ENCODE results near the gene STAP2.
"Not testable (repeated sequence)": the region's sequence is repeated elsewhere in the genome, so short reads cannot be mapped to it uniquely, and the experiment has no call there.

Gene STAP2

DNA sequence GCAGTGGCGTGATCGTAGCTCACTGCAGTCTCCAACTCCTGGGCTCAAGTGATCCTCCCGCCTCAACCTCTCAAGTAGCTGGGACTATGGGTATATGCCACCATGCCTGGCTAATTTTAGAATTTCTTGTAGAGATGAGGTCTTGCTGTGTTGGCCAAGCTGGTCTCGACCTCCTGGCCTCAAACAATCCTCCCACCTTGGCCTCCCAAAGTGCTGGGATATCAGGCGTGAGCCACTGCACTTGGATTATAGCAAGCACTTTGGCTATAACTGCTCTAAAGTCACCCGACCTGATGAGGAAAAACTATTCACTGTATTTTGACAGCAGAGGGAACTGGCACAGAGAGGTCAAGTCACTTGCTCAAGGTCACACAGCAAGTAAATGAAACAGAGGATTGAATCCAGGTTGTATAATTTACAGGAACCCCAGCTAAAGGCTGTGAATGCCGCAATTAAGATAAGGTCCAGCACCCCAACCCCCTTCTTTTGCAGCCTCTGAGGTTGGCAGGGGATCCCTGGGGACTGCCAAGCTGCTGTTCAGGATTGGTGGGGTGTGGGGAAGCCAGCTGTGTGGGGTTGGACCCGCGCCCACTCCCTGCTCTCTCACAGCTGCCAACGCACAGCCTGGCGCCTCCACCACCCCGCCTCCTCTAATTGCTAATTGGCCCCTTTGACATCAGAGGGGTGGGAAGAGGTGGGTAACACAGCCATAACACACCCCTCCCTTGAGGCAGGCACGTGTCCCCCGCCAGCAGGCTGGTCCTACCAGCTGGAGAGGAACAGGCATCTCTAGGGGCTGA is 42.5 kb downstream of the STAP2 start:
- DNase-seq: no peak

DNA sequence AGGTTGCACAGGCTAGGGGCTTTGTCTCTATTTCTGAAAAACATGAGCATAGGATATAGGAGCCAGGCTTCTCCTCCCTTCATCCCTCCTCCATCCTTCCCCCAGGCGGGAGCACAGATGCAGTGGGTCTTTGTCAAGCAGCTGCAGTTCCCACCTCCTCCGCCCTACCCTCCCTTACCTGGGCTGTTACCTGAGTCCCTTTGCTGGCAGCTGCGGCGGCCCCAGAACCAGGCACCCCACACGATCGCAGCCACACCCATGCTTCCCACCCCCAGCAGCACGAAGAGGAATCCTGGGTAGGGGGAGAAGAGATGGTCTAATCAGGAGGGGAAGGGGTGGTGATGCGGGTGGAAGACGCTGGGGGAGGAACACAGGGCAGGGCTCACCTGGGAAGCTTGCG is 44.2 kb downstream of the STAP2 start:
- DNase-seq: no peak

DNA sequence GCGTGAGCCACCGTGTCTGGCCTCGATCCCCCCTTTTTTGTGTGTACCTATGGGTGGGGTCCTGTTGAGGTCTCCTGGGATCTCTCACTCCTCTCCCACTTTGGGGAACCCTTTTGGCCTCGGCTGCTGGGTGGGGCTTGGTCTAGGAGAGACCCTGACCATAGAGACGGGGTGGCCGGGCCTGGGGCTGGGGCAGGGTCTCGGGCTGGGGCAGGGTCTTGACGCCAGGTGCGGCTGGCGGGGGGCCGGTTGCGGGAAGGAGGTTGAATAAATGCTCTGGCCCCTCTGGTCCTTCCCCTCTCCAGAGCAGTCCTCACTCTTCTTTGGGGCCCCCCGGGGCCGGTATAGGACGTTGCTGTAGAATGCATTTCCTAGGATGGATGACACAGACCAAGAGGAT is 46.1 kb downstream of the STAP2 start:
- DNase-seq: no peak

DNA sequence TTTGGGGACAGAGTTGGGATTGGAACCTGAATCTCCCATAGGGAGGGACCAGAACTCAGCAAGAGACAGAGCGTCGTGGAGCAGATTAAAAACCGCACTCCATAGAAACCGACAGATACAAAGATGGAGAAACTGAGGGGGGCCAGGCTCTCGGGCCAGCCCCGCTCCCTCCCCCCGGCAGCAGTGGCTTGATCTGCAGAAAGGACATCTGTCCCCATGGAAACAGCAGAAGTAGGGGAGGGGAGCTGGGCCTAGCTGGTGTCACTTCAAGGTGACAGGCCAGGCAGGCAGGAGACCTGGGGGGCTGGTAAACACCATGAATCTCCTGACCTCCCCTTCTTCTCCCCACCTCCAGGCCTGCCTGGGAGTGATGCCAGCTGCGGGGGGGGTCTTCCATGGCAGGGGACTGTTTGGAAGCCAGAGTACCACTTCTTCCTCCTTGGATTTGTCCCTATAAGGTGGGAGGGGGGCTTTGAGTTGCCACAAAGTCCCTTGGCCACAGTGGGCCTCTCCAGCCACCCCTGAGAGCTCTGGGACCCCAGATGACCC is 47.4 kb downstream of the STAP2 start:
- DNase-seq: no peak

DNA sequence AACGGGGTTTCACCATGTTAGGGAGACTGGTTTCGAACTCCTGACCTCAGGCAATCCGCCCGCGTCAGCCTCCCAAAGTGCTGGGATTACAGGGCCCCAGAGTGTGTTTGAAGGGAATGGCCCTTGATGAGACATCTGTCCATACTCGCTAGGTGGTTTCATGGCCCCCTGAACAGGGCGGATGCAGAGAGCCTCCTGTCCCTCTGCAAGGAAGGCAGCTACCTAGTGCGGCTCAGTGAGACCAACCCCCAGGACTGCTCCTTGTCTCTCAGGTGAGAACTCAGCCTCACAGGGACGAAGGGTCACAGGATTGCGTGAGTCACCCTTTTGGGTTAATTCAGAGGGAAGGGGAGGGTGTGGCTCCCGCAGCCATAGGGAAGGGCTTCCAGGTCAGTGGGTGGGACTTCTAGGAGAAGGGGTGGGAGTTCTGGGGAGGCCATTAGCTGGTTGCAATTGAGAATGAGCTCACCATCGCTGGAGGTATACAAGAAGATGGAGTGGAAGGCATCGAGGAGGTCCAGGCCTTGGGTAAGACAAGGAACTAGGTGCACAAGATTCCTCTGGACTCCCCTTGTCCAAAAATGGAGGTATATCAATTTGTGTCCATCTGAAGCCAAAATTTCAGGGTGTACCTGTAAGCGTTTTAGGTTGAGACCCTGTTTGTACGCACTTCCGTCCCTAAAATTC is 50.4 kb downstream of the STAP2 start:
- no peak for DNase-seq

DNA sequence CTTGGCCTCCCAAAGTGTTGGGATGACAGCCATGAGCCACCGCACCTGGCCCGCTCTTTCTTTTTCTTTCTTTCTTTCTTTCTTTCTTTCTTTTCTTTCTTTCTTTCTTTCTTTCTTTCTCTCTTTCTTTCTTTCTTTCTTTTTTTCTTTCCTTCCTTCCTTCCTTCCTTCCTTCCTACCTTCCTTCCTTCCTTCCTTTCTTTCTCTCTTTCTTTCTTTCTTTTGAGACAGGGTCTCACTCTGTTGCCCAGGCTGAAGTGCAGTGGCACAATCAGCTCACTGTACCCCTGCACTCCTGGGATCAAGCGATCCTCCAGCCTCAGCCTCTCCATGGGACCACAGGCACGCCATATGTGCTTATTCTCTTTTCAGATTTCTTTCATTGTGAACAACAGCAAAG is 52.5 kb downstream of the STAP2 start:
- DNase-seq: not testable (repeated sequence)

DNA sequence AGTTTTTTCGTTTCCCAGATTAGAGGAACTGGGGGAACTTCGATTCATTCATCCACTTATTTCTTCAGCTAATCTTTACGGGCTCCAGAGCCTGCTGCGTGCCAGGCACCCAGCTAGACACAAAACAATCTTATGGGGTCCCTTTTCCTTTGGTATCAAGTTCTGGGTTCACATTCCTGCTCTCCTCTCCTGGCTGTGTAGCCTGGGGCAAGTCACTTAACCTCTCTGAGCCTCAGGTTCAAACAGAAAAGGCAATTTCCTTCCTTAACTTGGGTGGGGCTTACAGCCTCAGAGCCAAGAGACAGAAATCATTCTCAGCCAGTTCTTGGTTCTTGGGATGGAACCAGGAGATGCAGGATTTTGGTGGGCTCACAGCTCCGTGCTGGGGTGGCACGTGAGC is 53.7 kb downstream of the STAP2 start:
- no peak for DNase-seq

DNA sequence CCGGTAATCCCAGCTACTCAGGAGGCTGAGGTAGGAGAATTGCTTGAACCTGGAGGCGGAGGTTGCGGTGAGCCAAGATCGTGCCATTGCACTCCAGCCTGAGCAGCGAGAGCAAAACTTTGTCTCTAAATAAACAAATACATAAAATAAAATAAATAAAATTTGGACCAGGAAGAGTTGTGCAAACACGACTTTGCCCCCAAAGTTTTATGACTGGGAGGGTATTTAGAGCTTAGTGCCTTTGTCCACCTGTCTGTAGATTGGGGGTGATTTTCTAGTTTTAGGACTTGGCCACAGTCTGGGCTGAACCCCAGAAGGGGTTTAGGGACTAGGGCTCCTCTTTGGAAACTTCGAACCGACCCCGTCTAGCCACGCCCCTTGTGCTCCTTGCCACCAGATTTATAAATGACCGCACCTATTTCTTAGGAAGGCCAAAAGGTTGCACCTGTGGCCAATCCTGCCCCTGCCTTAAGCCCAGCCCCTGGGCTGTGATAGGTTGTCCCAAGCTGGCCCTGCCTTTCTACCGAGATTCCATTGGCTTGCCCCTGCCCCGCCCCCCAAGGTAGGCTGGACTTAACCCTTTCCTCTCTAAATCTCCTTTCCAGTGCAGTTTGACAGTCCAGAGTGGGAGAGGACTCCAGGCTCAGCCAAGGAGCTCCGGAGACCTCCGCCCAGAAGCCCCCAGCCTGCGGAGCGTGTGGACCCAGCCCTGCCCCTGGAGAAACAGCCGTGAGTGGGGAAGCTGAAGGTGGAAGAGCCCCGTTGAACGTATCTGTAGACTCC is 54.3 kb downstream of the STAP2 start:
- DNase-seq: no peak

DNA sequence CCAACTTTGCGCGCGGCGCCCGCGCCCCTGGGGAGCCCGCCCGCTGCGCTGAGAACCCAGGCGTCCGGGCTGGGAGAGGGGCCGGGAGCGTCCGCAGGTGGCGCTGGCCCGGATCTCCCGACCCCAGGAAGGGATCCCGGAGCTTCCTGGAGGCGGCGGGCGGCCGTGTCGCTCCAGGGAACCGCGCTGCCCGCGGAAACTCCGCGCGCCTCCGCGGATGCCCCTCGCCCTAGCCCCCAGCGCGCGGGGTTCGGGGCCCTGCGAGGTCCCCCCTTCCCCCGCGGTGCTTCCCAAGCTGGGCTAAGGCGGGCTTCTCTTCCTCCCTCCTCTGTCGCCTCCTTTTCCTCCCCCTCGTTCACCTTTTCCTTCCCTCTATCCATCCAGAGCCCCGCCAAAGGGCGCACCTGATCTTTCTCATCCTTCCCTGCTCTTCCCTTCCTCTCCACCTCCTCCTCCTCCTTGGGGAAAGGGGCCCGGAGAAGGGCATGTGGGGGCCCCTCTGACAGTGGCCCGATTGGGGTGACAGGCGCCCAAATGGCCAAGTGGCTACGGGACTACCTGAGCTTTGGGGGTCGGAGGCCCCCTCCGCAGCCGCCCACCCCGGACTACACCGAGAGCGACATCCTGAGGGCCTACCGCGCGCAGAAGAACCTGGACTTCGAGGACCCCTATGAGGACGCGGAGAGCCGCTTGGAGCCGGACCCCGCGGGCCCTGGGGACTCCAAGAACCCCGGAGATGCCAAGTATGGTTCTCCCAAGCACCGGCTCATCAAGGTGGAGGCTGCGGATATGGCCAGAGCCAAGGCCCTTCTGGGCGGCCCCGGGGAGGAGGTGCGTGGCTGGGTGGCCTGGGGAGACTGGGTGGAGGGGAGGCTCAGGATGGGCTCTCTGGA is 58.9 kb downstream of the STAP2 start:
- DNase-seq: no peak

DNA sequence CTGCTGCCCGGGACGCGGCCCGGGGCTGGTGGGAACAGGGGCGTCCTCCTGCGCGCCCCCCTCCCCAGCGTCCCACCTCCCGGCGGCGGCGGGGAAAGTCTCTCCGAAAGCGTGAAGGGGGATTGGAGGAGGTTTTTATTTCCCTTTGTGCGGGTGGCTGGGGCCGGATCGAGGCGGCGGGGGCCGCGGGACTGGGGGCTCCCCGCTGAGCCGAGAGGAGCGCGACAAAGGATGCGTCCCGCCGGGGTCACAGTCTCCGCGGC is 59.4 kb downstream of the STAP2 start:
- DNase-seq: no peak

DNA sequence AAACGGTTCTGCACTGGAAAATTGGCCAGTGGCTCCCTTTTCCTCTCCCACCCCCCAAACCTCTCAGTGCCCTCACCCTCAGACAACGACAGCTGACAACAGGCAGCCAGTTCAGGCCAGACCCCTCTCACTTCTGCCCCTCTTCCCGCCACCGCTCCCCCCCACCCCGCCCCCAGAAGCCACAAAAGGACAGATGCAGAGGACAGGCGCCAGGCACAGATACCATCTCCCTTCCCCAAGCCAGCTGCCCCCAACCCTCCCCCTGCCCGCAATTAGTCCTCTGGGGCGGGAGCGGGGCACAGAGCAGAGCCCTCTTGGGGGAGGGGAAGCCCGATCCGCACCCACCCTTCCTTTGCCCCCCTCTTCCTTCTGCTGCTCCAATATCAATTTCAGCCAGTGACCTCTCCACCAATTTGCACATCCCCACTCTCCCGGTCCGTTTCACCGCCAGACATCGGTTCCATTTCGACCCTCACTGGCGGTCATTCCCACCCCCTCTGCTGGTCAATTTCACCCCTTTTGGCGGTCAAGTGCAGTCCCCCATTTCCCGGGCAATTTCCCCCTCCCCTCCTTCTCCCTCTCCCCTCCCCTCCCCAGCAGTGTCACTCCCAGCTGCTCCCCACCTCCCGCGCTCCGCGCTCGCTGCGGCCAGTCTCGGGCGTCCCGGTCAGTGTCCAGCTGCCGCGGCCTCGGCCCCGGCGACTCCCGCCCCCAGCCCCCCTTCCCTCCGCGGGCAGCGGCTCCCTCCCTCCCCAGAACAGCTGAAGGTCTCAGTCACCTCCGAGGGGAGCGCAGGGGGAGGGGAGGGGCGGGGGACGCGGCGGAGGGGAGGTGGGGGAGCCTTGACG is 60.0 kb downstream of the STAP2 start, which contains the start of gene SHD:
TSS of gene SHD (plus strand) at position 848 of the 848 bp plus-strand sequence. CDS start 798 bp downstream, outside the sequence.
- DNase-seq: no peak

DNA sequence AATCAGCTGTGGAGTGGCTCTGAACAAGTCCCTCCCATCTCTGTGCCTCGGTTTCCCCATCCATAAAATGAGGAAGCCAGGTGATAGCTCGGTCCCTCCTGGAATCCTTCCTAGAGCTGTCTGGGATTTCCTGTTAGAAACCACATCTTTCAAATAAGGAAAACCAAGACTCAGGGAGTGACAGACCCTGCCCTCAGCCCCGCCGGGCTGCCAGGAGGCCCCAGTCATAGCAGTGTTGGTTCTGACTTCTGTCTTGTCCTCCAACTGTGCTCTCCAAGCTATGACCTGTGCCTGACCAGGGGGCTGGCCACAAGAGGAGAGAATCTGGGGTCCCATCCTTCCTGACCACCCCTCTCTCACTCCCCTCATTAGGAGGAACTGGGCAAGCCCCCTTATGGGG is 60.6 kb downstream of the STAP2 start:
- no peak for DNase-seq

DNA sequence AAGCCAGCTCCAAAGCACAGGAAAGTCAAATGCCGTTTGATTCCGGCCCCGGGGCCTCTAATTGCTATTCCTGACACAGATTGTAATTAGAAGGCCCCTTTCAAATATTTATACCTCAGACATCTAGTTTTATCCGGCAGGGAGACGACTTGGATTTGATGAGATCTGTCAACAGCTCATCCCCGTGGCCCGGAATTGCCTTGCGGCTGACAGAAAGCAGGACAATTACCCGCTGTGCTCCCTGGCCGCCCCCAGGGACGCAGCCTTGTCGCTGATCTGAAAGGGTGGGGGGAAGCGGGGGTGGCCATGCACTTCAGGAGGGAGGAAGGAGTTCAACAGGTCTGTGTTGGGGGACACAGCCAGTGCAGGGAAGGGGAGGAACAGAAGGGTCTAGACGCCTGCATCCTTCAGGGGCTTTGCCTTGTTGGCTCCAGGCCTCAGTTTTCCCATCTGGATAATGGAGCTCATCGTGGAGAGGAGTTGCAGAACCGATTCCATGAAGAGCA is 61.4 kb downstream of the STAP2 start:
- no peak for DNase-seq

DNA sequence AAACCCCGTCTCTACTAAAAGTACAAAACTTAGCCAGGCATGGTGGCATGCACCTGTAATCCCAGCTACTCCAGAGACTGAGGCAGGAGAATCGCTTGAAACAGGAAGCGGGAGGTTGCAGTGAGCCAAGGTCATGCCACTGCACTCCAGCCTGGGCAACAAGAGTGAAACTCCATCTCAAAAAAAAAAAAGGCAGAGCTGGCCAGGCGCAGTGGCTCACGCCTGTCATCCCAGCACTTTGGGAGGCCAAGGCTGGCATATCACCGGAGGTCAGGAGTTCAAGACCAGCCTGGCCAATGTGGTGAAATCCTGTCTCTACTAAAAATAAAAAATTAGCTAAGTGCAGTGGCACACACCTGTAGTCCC is 64.3 kb downstream of the STAP2 start:
- DNase-seq: not testable (repeated sequence)

All from CD4-positive, alpha-beta T cell treated with Interleukin-17A for 1 hour (primary cell).